Left hindlimb (tissue), 1 donor: ENCODE data around the gene ZNF70.
"Not testable (repeated sequence)": the region's sequence is repeated elsewhere in the genome, so short reads cannot be mapped to it uniquely, and the experiment has no call there.

Experiments
- DNase-seq: peaks from one replicate; pipeline ENCODE4 v3.0.0-alpha.2; 2018

The ZNF70 gene

GRCh38 chr22:23754980-23755636, 4.2 kb upstream of the ZNF70 start:
- no peak for DNase-seq

- no peak for DNase-seq
These were observed 3.5 kb upstream of the ZNF70 start, which contains the start of gene VPREB3 for GRCh38 chr22:23754220-23754919. Gene VPREB3, minus strand, starts transcription at chr22:23754425. Its CDS starts 62 bp downstream, at chr22:23754363.

- no peak for DNase-seq
These were observed 2.5 kb upstream of the ZNF70 start for GRCh38 chr22:23753385-23753784.

- DNase-seq = no peak
These were observed 1.8 kb upstream of the ZNF70 start for GRCh38 chr22:23752750-23753149.

- no peak for DNase-seq
These were observed 1.3 kb upstream of the ZNF70 start for GRCh38 chr22:23752090-23752691.

- DNase-seq = peak; percentile 77
These were observed 607 bp upstream of the ZNF70 start for GRCh38 chr22:23751441-23751996.

GRCh38 chr22:23750367-23750713, 572 bp downstream of the ZNF70 start:
- no peak for DNase-seq

GRCh38 chr22:23749841-23750301, 1.0 kb downstream of the ZNF70 start:
- peak; percentile 82 for DNase-seq

- DNase-seq = no peak
These were observed 5.1 kb downstream of the ZNF70 start for GRCh38 chr22:23745791-23746190.

- DNase-seq = no peak
These were observed 6.4 kb downstream of the ZNF70 start for GRCh38 chr22:23744485-23744884.

- DNase-seq = no peak
These were observed 6.9 kb downstream of the ZNF70 start for GRCh38 chr22:23744001-23744400.

GRCh38 chr22:23743303-23743705, 7.6 kb downstream of the ZNF70 start:
- peak; percentile 88 for DNase-seq

- DNase-seq = no peak
These were observed 8.2 kb downstream of the ZNF70 start for GRCh38 chr22:23742505-23743264.

GRCh38 chr22:23737696-23738095, 13.2 kb downstream of the ZNF70 start:
- DNase-seq = no peak

GRCh38 chr22:23728108-23728507, 22.8 kb downstream of the ZNF70 start:
- DNase-seq = not testable (repeated sequence)

- DNase-seq = no peak
These were observed 28.2 kb downstream of the ZNF70 start for GRCh38 chr22:23722724-23723123.

GRCh38 chr22:23722160-23722559, 28.8 kb downstream of the ZNF70 start:
- no peak for DNase-seq

GRCh38 chr22:23720855-23721254, 30.1 kb downstream of the ZNF70 start:
- DNase-seq = no peak

- DNase-seq = no peak
These were observed 32.3 kb downstream of the ZNF70 start for GRCh38 chr22:23718371-23719165.

- DNase-seq = peak; percentile 88
These were observed 33.8 kb downstream of the ZNF70 start for GRCh38 chr22:23716811-23717801.
